ENCODE data around the gene EFCC1.
"Not testable (repeated sequence)": the region's sequence is repeated elsewhere in the genome, so short reads cannot be mapped to it uniquely, and the experiment has no call there.

Gene EFCC1

DNA sequence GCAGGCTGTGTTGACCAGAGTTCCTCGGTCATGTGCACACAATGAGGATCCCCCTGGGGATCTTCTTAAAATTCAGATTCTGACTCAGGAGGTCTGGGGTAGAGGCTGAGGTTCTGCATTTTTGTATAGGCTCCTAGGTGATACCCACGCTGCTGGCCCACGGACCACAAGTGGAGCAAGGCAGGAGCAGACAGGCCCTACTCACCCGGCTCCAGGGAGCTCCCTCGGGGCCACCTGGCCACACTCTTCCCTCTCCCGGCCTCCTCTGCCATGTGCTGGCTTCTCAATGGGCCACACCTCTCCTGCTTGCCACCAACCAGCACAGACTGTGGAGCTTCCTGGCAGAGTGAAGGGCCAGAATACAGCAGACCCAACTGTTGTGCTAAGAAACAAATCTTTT, 83.4 kb downstream of the EFCC1 start:
- DNase-seq, result no peak

DNA sequence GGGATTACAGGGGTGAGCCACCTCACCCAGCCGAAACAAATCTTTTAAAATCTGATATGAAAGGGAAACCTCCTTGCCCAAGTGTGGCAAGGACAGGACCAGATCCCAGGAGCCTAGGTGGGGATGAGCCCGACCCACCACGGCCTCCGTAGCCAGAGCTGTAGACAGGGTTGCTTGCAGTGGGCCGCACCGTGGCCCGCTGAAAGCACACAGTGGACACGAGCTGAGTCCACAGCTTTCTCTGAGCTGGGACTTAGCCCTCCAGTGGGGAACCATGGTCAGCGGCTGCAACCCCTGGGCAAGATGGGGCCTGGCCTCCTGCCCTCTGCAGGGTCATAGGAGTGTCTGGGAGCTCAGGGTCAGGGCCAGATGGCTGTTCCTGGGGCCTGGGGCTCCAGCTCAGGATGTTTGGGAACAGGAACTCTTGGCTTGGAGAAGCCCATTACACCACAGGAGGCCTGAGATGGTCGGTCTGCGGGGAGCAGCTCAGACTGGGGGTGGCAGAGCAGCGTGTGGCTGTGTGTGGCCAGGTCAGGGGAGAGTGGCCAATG, 84.1 kb downstream of the EFCC1 start:
- DNase-seq, result no peak

DNA sequence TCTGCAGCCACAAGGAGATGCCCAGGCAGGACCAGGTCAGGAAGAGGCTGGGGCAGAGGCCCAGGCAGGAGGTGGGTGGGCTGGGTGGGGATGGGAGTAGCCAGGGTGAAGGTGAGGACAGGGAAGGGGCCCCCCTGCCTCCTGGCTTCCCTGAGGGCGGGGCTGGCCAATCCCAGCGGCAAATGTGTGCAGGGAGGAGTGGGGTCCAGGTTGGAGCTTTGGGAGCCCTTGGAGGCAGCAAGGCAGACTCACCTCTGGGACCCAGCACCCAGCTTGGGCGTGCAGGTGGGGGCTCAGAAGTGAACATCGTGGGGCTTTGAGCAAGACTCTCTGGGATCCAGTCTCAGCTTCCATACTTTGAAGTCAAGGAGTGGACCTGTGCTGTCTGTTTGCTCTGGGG, 84.7 kb downstream of the EFCC1 start:
- no peak for DNase-seq

DNA sequence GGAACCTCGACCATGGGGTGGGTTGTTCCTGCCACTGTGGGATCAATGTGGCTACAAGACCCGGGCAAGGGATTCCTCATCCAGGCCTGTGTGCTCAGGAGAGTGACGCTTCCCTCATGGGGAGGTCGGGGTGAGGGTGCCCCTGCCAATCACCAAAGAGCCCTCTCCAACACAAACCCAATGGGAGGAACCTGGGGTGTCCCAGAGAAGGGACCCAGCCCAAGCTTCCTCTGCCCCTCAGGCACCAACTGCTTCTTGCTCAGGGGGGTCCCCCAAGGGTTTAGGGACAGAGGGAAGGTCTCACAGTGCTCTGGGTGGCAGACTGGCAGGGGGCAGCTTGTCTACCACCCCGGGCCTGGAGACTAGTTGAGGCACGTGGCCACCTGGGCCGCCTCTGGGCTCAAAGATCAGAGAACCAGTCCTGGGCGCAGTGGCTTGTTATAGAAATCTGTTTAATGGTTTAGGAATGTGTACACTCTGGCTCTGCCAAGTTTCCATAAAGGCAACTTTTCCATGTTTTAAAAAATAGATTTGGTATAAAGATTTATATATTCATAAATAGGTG, 86.1 kb downstream of the EFCC1 start:
- DNase-seq, result no peak

DNA sequence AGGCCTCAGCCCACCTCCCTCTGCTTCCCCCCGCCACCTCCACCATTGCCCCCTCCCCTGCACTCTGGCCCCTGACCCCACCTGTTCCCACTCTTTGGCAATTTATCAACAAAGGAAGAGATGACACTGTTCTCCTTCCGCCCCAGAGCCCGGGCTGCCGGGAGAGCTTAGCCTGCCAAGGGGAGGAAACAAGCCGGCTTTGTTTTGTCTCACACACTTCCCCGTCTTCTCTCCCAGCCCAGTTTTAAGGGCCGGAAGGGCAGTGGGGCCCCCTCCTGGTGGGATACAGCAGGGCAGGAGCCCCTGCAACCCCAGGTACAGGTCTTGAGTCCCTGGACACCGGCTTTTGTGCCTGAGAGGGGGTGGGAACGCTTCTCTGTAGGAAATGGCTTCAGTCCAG, 86.8 kb downstream of the EFCC1 start:
- DNase-seq, result not testable (repeated sequence)

DNA sequence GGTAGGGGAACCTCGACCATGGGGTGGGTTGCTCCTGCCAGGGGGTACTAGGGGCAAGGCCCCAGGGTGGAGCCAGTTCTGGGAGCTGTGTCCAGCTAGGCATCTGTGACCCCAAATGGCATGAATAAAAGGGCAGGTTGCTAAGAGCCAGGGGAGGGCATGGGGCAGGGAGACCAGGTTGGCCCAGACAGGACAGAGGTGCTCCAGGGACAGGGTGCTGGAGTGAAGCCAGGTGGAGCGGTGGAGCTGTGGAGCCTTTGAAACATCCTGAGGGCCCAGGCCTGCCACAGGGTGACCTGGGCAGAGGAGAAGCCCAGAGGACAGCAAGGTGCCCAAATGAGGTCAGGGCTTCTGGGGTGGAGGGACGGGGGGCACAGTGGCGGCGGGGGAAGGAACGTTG, 87.2 kb downstream of the EFCC1 start:
- DNase-seq, result not testable (repeated sequence)

Measured in SHP77 treated with DMSO at 0.1 percent for 48 hours (cell line).